T-helper 17 cell (primary cell): Measurements from ENCODE around the gene GFRA4. TPM values are rescaled to one million over a fixed set of nuclear protein-coding genes. Genes with fewer than 3 reads are reported as not detected.

Experiments
- ATAC-seq: fragments of 150-1000 bp; cut with Tn5 transposase; 2 replicates; pipeline ENCODE4 v1.10.0; 2021; ENCODE audit warnings: mild to moderate bottlenecking, moderate library complexity
- DNase-seq, 3 donors: peaks; one replicate each; pipeline versions ENCODE4 v3.0.0 to v3.0.0-alpha.2; 2020 to 2021
- H3K9me3 ChIP-seq: one replicate; pipeline ENCODE4 v1.7.0; 2013; ENCODE audit warnings: low read length, mild to moderate bottlenecking; ENCODE audit not compliant: control insufficient read depth, poor library complexity, severe bottlenecking
- H3K27ac Mint-ChIP-seq: one replicate; pipeline ENCODE4 v1.8.0; 2022; ENCODE audit warnings: mild to moderate bottlenecking, moderate library complexity, mixed read lengths
- H3K27me3 Mint-ChIP-seq: one replicate; pipeline ENCODE4 v1.8.0; 2022; ENCODE audit warnings: mixed read lengths
- H3K36me3 Mint-ChIP-seq: one replicate; pipeline ENCODE4 v1.8.0; 2022; ENCODE audit warnings: low read depth, mixed read lengths
- H3K4me1 Mint-ChIP-seq: one replicate; pipeline ENCODE4 v1.8.0; 2022; ENCODE audit warnings: mild to moderate bottlenecking, mixed read lengths
- H3K4me3 Mint-ChIP-seq: one replicate; pipeline ENCODE4 v1.8.0; 2022; ENCODE audit warnings: mild to moderate bottlenecking, moderate library complexity, mixed read lengths
- total RNA-seq, 4 donors: library from RNA in 2 of 4; stranded (reverse) in 2 of 4; gene quantifications; one replicate each; pipeline ENCODE4 v1.2.3 and lab custom pipeline; 2022 to 2026

GFRA4 gene
- total RNA-seq, 2 donors from 2014 or later = not detected

- ATAC-seq (no peak), DNase-seq (no peak)
- Mint-ChIP-seq H3K4me1 (peaks cover 8% of the 10 kb centered on the region), H3K36me3 (peaks cover 12% of the 10 kb centered on the region), H3K27me3 (no peaks in the 10 kb centered on the region), H3K4me3 (no peak overlapping the region), H3K27ac (no peak overlapping the region)
- H3K9me3 ChIP-seq = no peaks in the 10 kb centered on the region
These were observed 14.2 kb downstream of the GFRA4 start for GRCh38 chr20:3648951-3649350.

- no peaks in the 10 kb centered on the region for H3K27me3 Mint-ChIP-seq
- DNase-seq (no peak), ATAC-seq (no peak)
- H3K36me3 Mint-ChIP-seq = peaks cover 12% of the 10 kb centered on the region
- H3K4me1 Mint-ChIP-seq = peaks cover 5% of the 10 kb centered on the region
- H3K9me3 ChIP-seq = no peaks in the 10 kb centered on the region
- H3K4me3 Mint-ChIP-seq = no peak overlapping the region
- no peak overlapping the region for H3K27ac Mint-ChIP-seq
These were observed 15.7 kb downstream of the GFRA4 start for GRCh38 chr20:3647473-3647872.

GRCh38 chr20:3646651-3647050 is 16.5 kb downstream of the GFRA4 start:
- no peaks in the 10 kb centered on the region for H3K9me3 ChIP-seq
- Mint-ChIP-seq H3K4me3 (no peak overlapping the region), H3K27me3 (no peaks in the 10 kb centered on the region), H3K36me3 (peaks cover 15% of the 10 kb centered on the region), H3K4me1 (peaks cover 2% of the 10 kb centered on the region), H3K27ac (no peak overlapping the region)
- DNase-seq (no peak), ATAC-seq (no peak)

- H3K4me1 Mint-ChIP-seq = peaks cover 2% of the 10 kb centered on the region
- H3K4me3 Mint-ChIP-seq = no peak overlapping the region
- no peak overlapping the region for H3K27ac Mint-ChIP-seq
- ATAC-seq = no peak
- DNase-seq = no peak
- peaks cover 12% of the 10 kb centered on the region for H3K36me3 Mint-ChIP-seq
- no peaks in the 10 kb centered on the region for H3K9me3 ChIP-seq
- H3K27me3 Mint-ChIP-seq = no peaks in the 10 kb centered on the region
These were observed 17.1 kb downstream of the GFRA4 start for GRCh38 chr20:3646067-3646440.

- H3K9me3 ChIP-seq = no peaks in the 10 kb centered on the region
- no peaks in the 10 kb centered on the region for H3K27me3 Mint-ChIP-seq
- ATAC-seq (no peak), DNase-seq (no peak)
- H3K27ac Mint-ChIP-seq = no peak overlapping the region
- H3K4me3 Mint-ChIP-seq = no peak overlapping the region
- peaks cover 12% of the 10 kb centered on the region for H3K36me3 Mint-ChIP-seq
- peaks cover 2% of the 10 kb centered on the region for H3K4me1 Mint-ChIP-seq
These were observed 17.7 kb downstream of the GFRA4 start for GRCh38 chr20:3645309-3646066.

- no peak for DNase-seq
- H3K9me3 ChIP-seq = no peaks in the 10 kb centered on the region
- Mint-ChIP-seq H3K27ac (no peak overlapping the region), H3K4me1 (peaks cover 2% of the 10 kb centered on the region), H3K4me3 (no peak overlapping the region), H3K36me3 (peaks cover 12% of the 10 kb centered on the region), H3K27me3 (no peaks in the 10 kb centered on the region)
- no peak for ATAC-seq
These were observed 22.9 kb downstream of the GFRA4 start for GRCh38 chr20:3640259-3640658.

- peaks cover 6% of the 10 kb centered on the region for H3K4me1 Mint-ChIP-seq
- H3K4me3 Mint-ChIP-seq = no peak overlapping the region
- H3K27ac Mint-ChIP-seq = no peak overlapping the region
- H3K27me3 Mint-ChIP-seq = no peaks in the 10 kb centered on the region
- H3K9me3 ChIP-seq = no peaks in the 10 kb centered on the region
- ATAC-seq = no peak
- DNase-seq = no peak
- peaks cover 10% of the 10 kb centered on the region for H3K36me3 Mint-ChIP-seq
These were observed 27.9 kb downstream of the GFRA4 start for GRCh38 chr20:3635346-3635745.

- DNase-seq (no peak), ATAC-seq (no peak)
- Mint-ChIP-seq H3K27me3 (no peaks in the 10 kb centered on the region), H3K4me1 (peaks cover 9% of the 10 kb centered on the region), H3K27ac (no peak overlapping the region), H3K36me3 (peaks cover 13% of the 10 kb centered on the region), H3K4me3 (no peak overlapping the region)
- no peaks in the 10 kb centered on the region for H3K9me3 ChIP-seq
These were observed 29.2 kb downstream of the GFRA4 start for GRCh38 chr20:3633913-3634478.

GRCh38 chr20:3632311-3633004 is 30.7 kb downstream of the GFRA4 start:
- Mint-ChIP-seq H3K27me3 (no peaks in the 10 kb centered on the region), H3K4me1 (peaks cover 9% of the 10 kb centered on the region), H3K36me3 (peaks cover 16% of the 10 kb centered on the region), H3K27ac (no peak overlapping the region), H3K4me3 (no peak overlapping the region)
- H3K9me3 ChIP-seq = no peaks in the 10 kb centered on the region
- no peak for DNase-seq
- ATAC-seq = no peak

GRCh38 chr20:3631534-3631933 is 31.7 kb downstream of the GFRA4 start:
- no peak for DNase-seq
- Mint-ChIP-seq H3K4me1 (peaks cover 9% of the 10 kb centered on the region), H3K36me3 (peaks cover 20% of the 10 kb centered on the region), H3K27me3 (no peaks in the 10 kb centered on the region), H3K27ac (no peak overlapping the region), H3K4me3 (no peak overlapping the region)
- ATAC-seq = no peak
- H3K9me3 ChIP-seq = no peaks in the 10 kb centered on the region

GRCh38 chr20:3630429-3630828 is 32.8 kb downstream of the GFRA4 start:
- Mint-ChIP-seq H3K4me3 (no peak overlapping the region), H3K27ac (no peak overlapping the region), H3K4me1 (peaks cover 9% of the 10 kb centered on the region), H3K27me3 (no peaks in the 10 kb centered on the region), H3K36me3 (peaks cover 20% of the 10 kb centered on the region)
- no peak for ATAC-seq
- no peak for DNase-seq
- H3K9me3 ChIP-seq = no peaks in the 10 kb centered on the region

- ATAC-seq = no peak
- no peak overlapping the region for H3K4me3 Mint-ChIP-seq
- DNase-seq = no peak
- H3K36me3 Mint-ChIP-seq = peaks cover 22% of the 10 kb centered on the region
- H3K9me3 ChIP-seq = no peaks in the 10 kb centered on the region
- no peak overlapping the region for H3K27ac Mint-ChIP-seq
- H3K4me1 Mint-ChIP-seq = peaks cover 9% of the 10 kb centered on the region
- no peaks in the 10 kb centered on the region for H3K27me3 Mint-ChIP-seq
These were observed 33.3 kb downstream of the GFRA4 start for GRCh38 chr20:3629893-3630292.

GRCh38 chr20:3628502-3629314 is 34.5 kb downstream of the GFRA4 start:
- DNase-seq = no peak
- H3K27me3 Mint-ChIP-seq = no peaks in the 10 kb centered on the region
- no peak overlapping the region for H3K27ac Mint-ChIP-seq
- H3K4me3 Mint-ChIP-seq = no peak overlapping the region
- peaks cover 12% of the 10 kb centered on the region for H3K4me1 Mint-ChIP-seq
- H3K36me3 Mint-ChIP-seq = peaks cover 19% of the 10 kb centered on the region
- ATAC-seq = no peak
- H3K9me3 ChIP-seq = no peaks in the 10 kb centered on the region
